Left ventricle myocardium inferior (tissue), 1 donor: ENCODE data around the gene CYP27C1. TPM values are rescaled to one million over a fixed set of nuclear protein-coding genes. Genes with fewer than 3 reads are reported as not detected.
A peak's percentile ranks its signal among the peaks of the same experiment; 100 is the strongest.

Source experiments
- DNase-seq: peaks from one replicate; pipeline ENCODE4 v3.0.0-alpha.2; 2020
- H3K27ac ChIP-seq: fragments of 200-600 bp; replicated peaks from 2 replicates; pipeline ENCODE4 v1.8.0; 2021
- H3K27me3 ChIP-seq: fragments of 200-600 bp; 2 replicates; pipeline ENCODE4 v1.8.0; 2021; ENCODE audit warnings: low read depth
- H3K36me3 ChIP-seq: fragments of 200-600 bp; 2 replicates; pipeline ENCODE4 v1.8.0; 2021
- H3K4me1 ChIP-seq: fragments of 200-600 bp; 2 replicates; pipeline ENCODE4 v1.8.0; 2021
- H3K4me3 ChIP-seq: fragments of 200-600 bp; 2 replicates; pipeline ENCODE4 v1.8.0; 2021; ENCODE audit warnings: mild to moderate bottlenecking, moderate library complexity
- H3K9me3 ChIP-seq: fragments of 200-600 bp; replicated peaks from 2 replicates; pipeline ENCODE4 v1.8.0; 2021
- CTCF ChIP-seq: fragments of 200-600 bp; IDR thresholded peaks from 2 replicates; pipeline ENCODE4 v1.8.0; 2021; ENCODE audit warnings: antibody characterized with exemption, mild to moderate bottlenecking, borderline replicate concordance
- intact Hi-C: fragments of 100-400 bp; cut with micrococcal nuclease; formaldehyde crosslinking; loops from one replicate; pipeline ENCODE4 v1.11.0; 2022
- total RNA-seq: library from RNA; stranded (reverse); fragmentation: NEBNext Ultra II Directional; extraction: Animal tissue kit (Norgen Biotek cat#: 25700); gene quantifications from one replicate; pipeline ENCODE4 v1.2.1, GENCODE V29; 2021
- donor health status: DM: no; HTN: yes; CAD: no; lungs with severe emphysema.

Gene CYP27C1
- total RNA-seq, 1 donor from 2014 or later, result 0.11 TPM

DNA sequence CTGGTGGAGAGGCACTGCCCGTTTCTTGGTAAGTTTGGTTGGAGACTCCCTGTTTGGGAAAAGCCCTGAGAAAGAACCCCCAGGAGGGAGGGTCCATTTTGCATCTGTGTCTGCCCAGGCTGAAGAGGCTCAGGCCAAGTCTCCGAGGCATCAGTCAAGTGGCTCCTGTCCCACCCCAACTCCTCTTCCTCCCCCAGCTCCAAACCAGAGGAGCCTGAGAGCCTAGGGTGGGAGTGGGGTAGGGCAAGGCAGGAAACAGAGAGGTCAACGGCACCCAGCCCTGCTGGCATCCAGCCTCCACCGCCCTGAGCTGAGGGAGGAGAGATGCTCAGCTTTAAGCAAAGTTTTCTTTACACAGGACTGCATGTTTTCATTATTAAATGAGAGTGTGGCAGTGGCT, 38.2 kb downstream of the CYP27C1 start:
- H3K27ac ChIP-seq, result no peak overlapping the region
- no peak for TF ChIP-seq CTCF
- no peak for DNase-seq
- no peak overlapping the region for H3K4me3 ChIP-seq
- intact Hi-C loops, result no loop called here
- H3K4me1 ChIP-seq, result peaks cover 6% of the 10 kb centered on the region
- peaks cover 23% of the 10 kb centered on the region for H3K9me3 ChIP-seq
- H3K27me3 ChIP-seq, result peaks cover 22% of the 10 kb centered on the region
- H3K36me3 ChIP-seq, result no peaks in the 10 kb centered on the region

- no peak for TF ChIP-seq CTCF
- H3K27me3 ChIP-seq, result peaks cover 22% of the 10 kb centered on the region
- no peaks in the 10 kb centered on the region for H3K36me3 ChIP-seq
- no peak for DNase-seq
- H3K27ac ChIP-seq, result no peak overlapping the region
- H3K4me1 ChIP-seq, result peaks cover 8% of the 10 kb centered on the region
- intact Hi-C loops, result no loop called here
- no peak overlapping the region for H3K4me3 ChIP-seq
- peaks cover 23% of the 10 kb centered on the region for H3K9me3 ChIP-seq
These were observed 40.3 kb downstream of the CYP27C1 start for GRCh38 chr2:127179766-127180165.

- no peak for TF ChIP-seq CTCF
- H3K9me3 ChIP-seq, result peaks cover 23% of the 10 kb centered on the region
- no peak for DNase-seq
- H3K4me3 ChIP-seq, result no peak overlapping the region
- H3K4me1 ChIP-seq, result peaks cover 28% of the 10 kb centered on the region
- H3K36me3 ChIP-seq, result no peaks in the 10 kb centered on the region
- no peak overlapping the region for H3K27ac ChIP-seq
- peaks cover 25% of the 10 kb centered on the region for H3K27me3 ChIP-seq
- intact Hi-C loops, result no loop called here
These were observed 42.4 kb downstream of the CYP27C1 start for GRCh38 chr2:127177617-127178263.

DNA sequence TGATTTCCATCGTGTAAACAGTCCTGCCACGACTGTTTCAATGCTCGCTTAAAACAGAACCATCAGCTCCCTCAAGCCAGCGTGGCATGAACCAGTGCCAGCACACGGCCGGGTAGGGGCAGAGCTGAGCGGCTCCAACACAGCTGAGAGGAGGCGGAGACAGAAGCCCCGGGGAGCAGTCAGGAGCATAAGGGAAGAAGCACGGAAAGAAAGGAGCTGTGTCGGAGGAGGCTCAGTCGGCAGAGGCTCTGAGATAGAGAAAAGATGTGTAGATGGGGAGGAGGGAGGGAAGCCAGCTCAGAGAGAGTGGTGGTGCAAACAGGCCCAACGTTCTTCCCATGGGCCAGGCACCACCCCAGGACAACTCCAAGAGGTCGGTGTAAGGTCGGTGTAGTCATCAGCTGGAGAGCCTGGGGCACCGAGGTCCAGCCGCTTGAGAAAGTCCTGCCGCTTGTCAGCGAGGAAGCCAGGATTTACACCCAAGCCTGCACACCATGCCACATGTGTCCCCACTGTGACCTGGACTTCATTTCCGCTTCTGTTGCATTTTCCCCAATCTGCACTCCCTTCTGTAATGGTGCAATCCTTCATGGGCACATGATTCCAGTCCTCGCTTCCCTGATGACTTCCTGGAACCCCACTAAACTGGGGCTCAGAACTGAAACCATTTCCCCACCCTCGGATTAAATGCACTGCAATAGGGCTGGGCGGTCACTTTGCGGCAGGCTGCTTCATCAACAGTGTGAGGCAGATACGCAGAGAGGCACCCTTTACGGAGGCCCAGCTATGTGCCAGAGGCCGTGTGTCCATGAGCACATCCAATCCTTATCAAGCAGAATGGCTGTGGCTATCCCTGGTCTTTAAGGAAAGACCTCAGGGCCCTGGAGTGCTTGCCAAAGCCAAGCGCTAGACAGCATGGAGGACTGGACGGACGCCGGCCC, 43.5 kb downstream of the CYP27C1 start:
- no peaks in the 10 kb centered on the region for H3K36me3 ChIP-seq
- TF ChIP-seq CTCF, result no peak
- intact Hi-C loops, result no loop called here

DNA sequence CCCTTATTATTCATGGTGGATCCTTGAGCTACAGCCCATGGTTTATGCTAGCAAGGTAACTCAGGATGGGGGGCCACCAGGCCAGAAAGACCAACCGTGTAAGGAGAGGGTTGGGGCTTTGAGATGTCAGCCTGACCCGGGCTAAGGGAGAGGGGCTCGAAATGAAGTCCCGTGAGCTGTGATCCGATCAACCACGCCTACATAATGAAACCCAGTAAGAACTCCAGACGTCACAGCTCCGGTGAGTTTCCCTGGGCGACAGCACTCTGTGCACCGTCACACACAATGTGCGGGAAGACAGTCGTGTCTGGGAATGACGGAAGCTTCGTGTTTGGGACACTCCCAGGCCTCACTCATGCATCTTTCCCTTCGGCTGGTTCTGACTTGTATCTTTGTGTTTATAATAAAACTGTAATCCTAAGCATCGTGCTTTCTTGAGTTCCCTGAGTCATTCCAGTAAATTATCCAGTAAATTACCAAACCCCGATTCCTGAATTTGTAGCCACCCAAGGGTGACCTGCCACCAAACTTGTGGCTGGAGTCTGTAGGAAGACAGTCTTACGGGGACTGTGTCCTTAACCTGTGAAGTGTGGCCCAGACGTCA, 44.2 kb downstream of the CYP27C1 start:
- H3K4me3 ChIP-seq, result no peak overlapping the region
- intact Hi-C loops, result no loop called here
- no peak for DNase-seq
- peaks cover 26% of the 10 kb centered on the region for H3K27me3 ChIP-seq
- no peak for TF ChIP-seq CTCF
- peak overlapping the region; percentile 33 for H3K27ac ChIP-seq
- H3K4me1 ChIP-seq, result peaks cover 30% of the 10 kb centered on the region
- peaks cover 21% of the 10 kb centered on the region for H3K9me3 ChIP-seq
- H3K36me3 ChIP-seq, result no peaks in the 10 kb centered on the region

More for the DNA sequence above, 43.5 kb downstream of the CYP27C1 start:
- DNase-seq, result no peak
- peak overlapping the region; percentile 33 for H3K27ac ChIP-seq
- H3K27me3 ChIP-seq, result peaks cover 25% of the 10 kb centered on the region
- peaks cover 23% of the 10 kb centered on the region for H3K9me3 ChIP-seq
- H3K4me1 ChIP-seq, result peaks cover 30% of the 10 kb centered on the region
- no peak overlapping the region for H3K4me3 ChIP-seq
